IPS-20b (cell line): ENCODE results near the gene TRPV2.

ENCODE experiments used
- H3K27ac ChIP-seq: one replicate; pipeline ENCODE4 v1.5.1; 2013; ENCODE audit warnings: low read length
- H3K27me3 ChIP-seq: 2 replicates; pipeline ENCODE4 v1.6.1; 2013; ENCODE audit warnings: mild to moderate bottlenecking, low read length, inconsistent platforms; ENCODE audit not compliant: insufficient read depth
- H3K36me3 ChIP-seq: 2 replicates; pipeline ENCODE4 v1.6.1; 2013; ENCODE audit warnings: low read depth, mild to moderate bottlenecking, inconsistent platforms, low read length, moderate library complexity; ENCODE audit not compliant: insufficient read depth
- H3K4me1 ChIP-seq: 2 replicates; pipeline ENCODE4 v1.6.1; 2013; ENCODE audit warnings: mild to moderate bottlenecking, control low read depth, inconsistent platforms, low read length, moderate library complexity; ENCODE audit not compliant: insufficient read depth
- H3K4me3 ChIP-seq: 2 replicates; pipeline ENCODE4 v1.5.1; 2013; ENCODE audit warnings: mild to moderate bottlenecking, low read length, inconsistent platforms
- H3K9ac ChIP-seq: 2 replicates; pipeline ENCODE4 v1.6.1; 2013; ENCODE audit warnings: low read depth, mild to moderate bottlenecking, inconsistent platforms, low read length, moderate library complexity
- H3K9me3 ChIP-seq: 2 replicates; pipeline ENCODE4 v1.6.1; 2013; ENCODE audit warnings: mild to moderate bottlenecking, low read depth, low read length, inconsistent platforms; ENCODE audit not compliant: insufficient read depth

Gene TRPV2

DNA sequence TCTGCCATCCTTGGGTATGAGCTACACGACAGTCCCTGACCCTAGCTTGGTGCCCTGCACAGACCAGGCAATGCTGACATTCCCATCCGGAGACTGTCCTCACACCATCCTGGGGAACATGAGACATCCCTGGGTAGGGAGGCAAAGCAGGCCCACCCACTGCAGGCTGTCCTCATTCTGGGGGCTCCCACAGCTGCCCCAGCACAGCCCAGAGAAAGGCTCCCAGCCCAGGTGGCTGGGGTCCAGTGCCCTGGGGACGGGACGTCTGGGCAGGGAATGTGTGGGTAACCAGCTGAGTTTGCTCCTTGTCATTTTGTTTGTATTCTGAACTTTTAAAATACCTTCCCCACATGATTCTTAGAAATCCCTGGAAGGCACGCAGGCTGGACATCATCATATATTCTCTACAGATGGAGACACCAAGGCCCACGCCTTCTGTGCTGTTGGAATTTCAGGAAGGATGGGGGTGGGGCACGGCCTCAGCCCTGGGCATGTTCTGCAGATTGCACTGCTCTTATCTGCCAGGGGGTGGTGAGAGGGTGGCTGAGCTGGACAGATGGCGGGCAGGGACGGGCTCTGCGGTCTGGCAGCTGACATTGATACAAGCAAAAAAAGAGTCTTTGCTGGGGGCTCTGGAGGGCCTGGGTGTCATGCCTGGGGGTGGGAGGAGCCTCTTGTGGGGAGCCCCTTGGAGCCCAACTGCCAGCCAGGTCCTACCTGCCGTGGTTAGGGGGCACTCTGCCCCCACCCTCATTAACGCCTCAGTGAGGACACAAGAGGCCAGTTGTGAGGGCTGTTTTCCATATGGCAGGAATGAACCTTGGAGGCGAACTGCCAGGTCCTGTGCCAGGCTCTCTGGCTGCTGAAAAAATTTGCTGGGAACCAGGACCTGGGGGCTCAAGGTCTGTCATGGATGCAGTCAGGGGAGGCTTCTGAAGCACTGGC is 48.3 kb downstream of the TRPV2 start:
- no peak overlapping the region for H3K4me3 ChIP-seq
- peaks cover 6% of the 10 kb centered on the region for H3K36me3 ChIP-seq
- H3K9ac ChIP-seq, result no peak overlapping the region
- no peak overlapping the region for H3K27ac ChIP-seq
- H3K27me3 ChIP-seq, result no peaks in the 10 kb centered on the region
- peaks cover 9% of the 10 kb centered on the region; the same call in 1 of the 2 replicates for H3K4me1 ChIP-seq
- no peaks in the 10 kb centered on the region for H3K9me3 ChIP-seq

DNA sequence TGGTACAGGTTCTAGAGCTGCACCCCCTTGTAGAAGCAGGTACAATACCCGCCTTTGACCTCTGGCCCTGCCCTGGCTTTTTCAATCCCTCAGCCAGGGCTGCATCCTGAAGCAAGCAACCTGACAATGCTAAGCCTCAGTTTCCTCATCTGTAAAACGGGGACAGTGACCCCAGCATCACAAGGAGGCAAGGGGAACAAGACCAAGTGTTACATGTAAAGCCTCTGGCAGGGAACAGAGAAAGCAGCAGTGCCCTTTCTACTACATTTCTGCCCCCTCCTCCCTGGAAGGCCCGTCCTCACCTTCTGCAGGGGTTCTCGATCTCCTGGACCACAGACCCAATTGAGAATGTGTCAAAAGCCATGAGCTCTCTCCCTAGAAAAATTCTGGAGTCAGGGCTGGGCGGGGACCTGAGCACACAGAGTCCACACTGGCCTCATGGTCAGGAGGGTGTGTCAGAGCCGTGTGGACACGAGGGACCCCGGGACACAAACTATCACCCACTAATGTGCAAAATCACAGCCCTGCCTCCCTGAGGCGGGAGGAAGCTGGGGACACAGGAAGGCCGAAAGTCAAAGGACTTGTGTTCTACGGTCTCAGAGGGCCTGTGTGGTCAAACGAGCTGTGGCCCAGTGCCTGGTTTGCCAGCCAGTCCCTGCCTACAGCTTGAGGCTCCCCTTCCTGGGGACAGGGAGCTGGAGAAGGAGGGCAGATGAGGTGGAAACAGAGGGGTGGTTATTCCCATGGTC is 49.1 kb downstream of the TRPV2 start:
- no peak overlapping the region for H3K27ac ChIP-seq
- H3K27me3 ChIP-seq, result no peaks in the 10 kb centered on the region
- H3K4me3 ChIP-seq, result no peak overlapping the region
- H3K36me3 ChIP-seq, result peaks cover 6% of the 10 kb centered on the region
- H3K9ac ChIP-seq, result no peak overlapping the region
- no peaks in the 10 kb centered on the region for H3K9me3 ChIP-seq
- H3K4me1 ChIP-seq, result peaks cover 9% of the 10 kb centered on the region; the same call in 1 of the 2 replicates

DNA sequence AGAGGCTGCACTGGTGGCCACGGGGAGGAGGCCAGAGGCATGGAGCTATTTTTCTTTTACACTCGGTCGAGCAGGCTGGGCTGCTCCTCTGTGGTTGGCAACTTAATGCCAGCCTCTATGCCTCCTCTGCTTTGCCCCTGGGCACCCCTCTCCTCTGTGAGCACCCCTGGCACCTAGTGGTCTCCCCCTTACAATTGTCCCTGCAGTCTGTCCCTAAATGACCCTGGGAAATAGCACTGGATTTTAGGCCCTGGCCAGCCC is 49.6 kb downstream of the TRPV2 start:
- H3K36me3 ChIP-seq, result peaks cover 6% of the 10 kb centered on the region
- H3K9ac ChIP-seq, result no peak overlapping the region

DNA sequence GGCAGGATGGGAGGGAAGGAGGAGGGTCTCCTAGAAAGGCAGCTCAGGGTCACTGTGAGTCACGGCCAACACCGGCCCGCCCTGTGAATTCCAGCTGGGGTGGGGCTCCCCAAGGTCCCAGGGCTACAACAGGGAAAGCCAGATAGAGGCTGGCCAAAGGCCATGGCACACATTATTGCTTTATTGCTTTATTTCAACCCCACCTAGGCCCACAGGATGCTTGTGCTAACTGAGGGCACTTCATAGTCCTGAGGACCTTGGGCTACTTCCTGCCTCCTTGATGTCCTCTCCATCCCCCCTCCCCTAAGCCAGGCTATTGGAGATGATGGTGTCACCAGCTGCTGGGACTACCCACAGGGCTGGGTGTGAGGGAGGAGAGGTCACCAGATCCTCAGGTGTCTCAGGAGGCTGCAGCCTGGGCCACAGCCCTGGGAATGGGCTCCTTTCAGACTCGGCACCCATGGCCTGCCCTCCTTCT is 50.5 kb downstream of the TRPV2 start:
- Histone ChIP-seq H3K9me3 (no peaks in the 10 kb centered on the region), H3K27me3 (no peaks in the 10 kb centered on the region), H3K4me1 (no peaks in the 10 kb centered on the region; the same call in 1 of the 2 replicates), H3K4me3 (no peak overlapping the region), H3K9ac (no peak overlapping the region), H3K27ac (no peak overlapping the region), H3K36me3 (peaks cover 4% of the 10 kb centered on the region)

More for the DNA sequence above, 49.6 kb downstream of the TRPV2 start:
- Histone ChIP-seq H3K27me3 (no peaks in the 10 kb centered on the region), H3K9me3 (no peaks in the 10 kb centered on the region), H3K4me1 (peaks cover 4% of the 10 kb centered on the region; the same call in 1 of the 2 replicates), H3K27ac (no peak overlapping the region), H3K4me3 (no peak overlapping the region)

DNA sequence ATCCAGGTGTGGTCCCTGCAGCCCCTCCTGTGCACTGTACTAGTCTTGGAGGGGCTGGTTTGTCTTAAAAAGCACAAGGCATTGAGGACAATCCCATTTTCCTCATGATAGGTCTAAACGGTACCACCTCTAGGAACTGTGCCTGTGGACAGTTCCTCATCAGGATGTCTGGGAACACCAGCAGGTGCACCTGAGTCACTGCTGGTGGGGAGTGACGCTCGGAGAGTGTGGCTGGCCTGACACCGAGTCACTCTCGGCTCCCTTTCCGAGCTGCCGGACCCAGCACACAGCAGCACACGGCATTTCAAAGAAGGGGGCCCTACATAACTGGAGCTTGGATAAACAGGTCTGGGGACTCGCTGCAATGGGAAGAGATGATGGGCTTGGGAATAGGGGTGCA is 51.0 kb downstream of the TRPV2 start:
- H3K27me3 ChIP-seq, result no peaks in the 10 kb centered on the region
- H3K4me1 ChIP-seq, result no peaks in the 10 kb centered on the region; the same call in 1 of the 2 replicates
- H3K9me3 ChIP-seq, result no peaks in the 10 kb centered on the region
- H3K27ac ChIP-seq, result no peak overlapping the region
- H3K9ac ChIP-seq, result no peak overlapping the region
- no peak overlapping the region for H3K4me3 ChIP-seq
- no peaks in the 10 kb centered on the region for H3K36me3 ChIP-seq

DNA sequence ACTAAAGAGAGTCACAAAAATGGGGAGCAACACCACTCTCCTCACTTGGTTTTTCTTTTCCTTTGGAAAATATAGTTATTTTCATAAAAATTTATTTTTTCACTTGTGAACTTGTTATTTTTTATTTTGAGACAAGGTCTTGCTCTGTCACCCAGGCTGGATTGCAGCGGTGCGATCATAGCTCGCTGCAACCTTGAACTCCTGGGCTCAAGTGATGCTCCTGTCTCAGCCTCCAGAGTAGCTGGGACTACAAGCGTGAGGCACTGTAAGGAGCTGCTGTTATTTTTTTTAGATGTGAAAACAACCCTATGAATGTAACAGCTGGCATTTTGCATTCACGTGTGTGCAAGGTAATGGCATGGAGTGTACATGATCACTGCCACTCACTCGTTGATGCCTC is 51.7 kb downstream of the TRPV2 start:
- Histone ChIP-seq H3K36me3 (no peaks in the 10 kb centered on the region), H3K27ac (no peak overlapping the region), H3K4me3 (no peak overlapping the region), H3K27me3 (no peaks in the 10 kb centered on the region), H3K9ac (no peak overlapping the region), H3K9me3 (no peaks in the 10 kb centered on the region), H3K4me1 (no peaks in the 10 kb centered on the region; the same call in 1 of the 2 replicates)

DNA sequence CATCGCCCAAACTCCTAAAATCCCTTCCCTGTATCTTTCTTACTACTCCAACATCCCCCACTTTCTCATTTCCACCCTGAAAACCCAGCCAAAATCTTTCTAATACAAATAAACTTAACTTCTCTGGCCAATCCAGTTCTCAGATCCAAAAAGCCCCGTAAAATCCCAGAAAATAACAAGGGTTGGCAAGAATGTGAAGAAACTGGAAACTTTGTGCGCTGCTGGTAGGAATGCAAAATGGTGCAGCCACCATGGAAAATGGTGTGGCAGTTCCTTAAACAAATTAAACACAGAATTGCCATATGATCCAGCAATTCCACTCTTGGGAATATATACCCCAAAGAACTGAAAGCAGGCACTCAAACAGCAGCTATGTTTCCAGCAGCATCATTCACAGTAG is 52.5 kb downstream of the TRPV2 start:
- H3K4me1 ChIP-seq, result no peaks in the 10 kb centered on the region; the same call in 1 of the 2 replicates
- H3K4me3 ChIP-seq, result no peak overlapping the region

DNA sequence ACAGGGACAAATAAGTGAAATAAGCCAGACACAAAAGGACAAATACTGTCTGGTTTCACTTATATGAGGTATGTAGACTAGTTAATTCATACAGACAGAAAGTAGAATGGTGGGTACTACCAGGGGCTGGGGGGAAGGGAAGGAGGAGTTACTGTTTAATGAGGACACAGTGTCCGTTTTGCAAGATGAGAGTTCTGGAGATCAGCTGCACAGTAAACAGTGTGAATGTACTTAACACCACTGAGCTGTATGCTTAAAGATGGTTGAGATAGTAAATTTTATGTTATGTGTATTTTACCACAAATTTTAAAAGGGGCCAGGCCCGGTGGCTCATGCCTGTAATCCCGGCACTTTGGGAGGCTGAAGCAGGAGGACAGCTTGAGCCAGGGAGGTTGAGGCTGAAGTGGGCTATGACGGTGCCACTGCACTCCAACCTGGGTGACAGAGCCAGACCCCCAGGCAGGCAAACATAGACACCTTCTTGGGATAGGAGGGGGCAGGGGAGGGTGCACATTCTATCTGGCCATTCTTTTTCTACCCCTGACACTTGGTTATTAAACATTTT is 53.1 kb downstream of the TRPV2 start:
- Histone ChIP-seq H3K4me3 (no peak overlapping the region), H3K27ac (no peak overlapping the region), H3K27me3 (no peaks in the 10 kb centered on the region), H3K9me3 (no peaks in the 10 kb centered on the region), H3K36me3 (no peaks in the 10 kb centered on the region), H3K9ac (no peak overlapping the region), H3K4me1 (no peaks in the 10 kb centered on the region; the same call in 1 of the 2 replicates)

More for the DNA sequence above, 52.5 kb downstream of the TRPV2 start:
- Histone ChIP-seq H3K9me3 (no peaks in the 10 kb centered on the region), H3K36me3 (no peaks in the 10 kb centered on the region), H3K27ac (no peak overlapping the region), H3K27me3 (no peaks in the 10 kb centered on the region), H3K9ac (no peak overlapping the region)

DNA sequence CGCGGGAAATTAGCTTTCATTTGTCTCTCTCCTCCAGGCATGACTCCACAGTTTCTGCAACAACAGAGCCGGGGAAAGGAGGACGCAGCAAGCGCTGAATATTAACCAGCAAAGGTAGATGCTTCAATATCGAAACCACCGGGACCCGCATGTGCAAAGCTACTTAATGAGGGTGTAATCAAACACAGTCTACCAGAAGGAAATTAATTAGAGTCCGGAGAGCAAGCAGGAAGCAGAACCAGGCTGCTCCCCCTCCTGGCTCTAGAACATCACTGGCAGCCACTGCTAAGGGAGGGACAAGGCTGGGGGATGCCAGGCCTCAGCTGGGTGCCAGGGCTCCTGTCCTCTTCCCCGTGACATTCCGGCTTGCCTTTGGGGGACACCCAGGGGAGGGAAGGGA is 54.9 kb downstream of the TRPV2 start:
- H3K4me1 ChIP-seq, result no peaks in the 10 kb centered on the region
- H3K36me3 ChIP-seq, result no peaks in the 10 kb centered on the region
- no peak overlapping the region for H3K9ac ChIP-seq
- H3K4me3 ChIP-seq, result no peak overlapping the region
- no peak overlapping the region for H3K27ac ChIP-seq
- H3K27me3 ChIP-seq, result no peaks in the 10 kb centered on the region
- H3K9me3 ChIP-seq, result no peaks in the 10 kb centered on the region

DNA sequence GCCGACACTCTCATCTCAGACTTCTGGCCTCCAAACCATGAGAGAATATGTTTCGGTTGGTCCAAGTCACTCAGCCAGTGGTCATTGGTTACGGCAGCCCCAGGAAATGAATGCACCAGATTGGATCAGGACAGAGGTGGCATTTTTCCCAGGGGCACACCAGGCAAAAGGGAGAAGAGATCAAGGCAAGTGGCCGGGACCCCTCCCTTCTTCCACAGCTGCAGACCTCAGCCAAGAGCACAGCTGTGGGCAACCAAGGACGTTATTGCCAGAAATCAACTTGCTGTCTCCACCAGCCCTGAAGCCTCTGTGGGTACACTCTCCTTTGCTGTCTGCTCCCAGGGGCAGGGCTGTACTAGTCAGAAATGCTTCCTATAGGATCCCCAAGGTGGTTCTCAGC is 55.9 kb downstream of the TRPV2 start:
- no peaks in the 10 kb centered on the region for H3K4me1 ChIP-seq
- no peaks in the 10 kb centered on the region for H3K36me3 ChIP-seq
- no peak overlapping the region for H3K27ac ChIP-seq
- no peaks in the 10 kb centered on the region for H3K27me3 ChIP-seq
- H3K9ac ChIP-seq, result no peak overlapping the region
- no peaks in the 10 kb centered on the region for H3K9me3 ChIP-seq
- H3K4me3 ChIP-seq, result no peak overlapping the region

DNA sequence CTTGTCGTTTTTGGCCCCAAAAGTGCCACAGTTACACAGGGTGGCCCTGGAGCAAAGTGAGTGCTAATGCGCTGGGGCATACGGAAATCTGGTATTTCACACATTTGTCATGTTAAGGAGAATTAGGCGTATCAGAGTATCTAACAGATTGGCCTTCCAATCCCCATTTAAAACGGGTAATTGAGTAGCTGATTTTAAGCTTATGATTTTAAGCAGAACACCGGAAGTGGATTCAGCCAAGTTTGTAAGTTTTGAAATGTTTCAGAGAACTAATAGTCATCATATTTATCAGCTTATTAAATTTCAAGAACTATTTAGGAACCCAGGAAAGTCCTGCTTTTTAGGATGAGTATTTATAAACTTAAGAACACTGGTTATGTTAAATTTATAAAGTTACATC is 57.2 kb downstream of the TRPV2 start:
- Histone ChIP-seq H3K27ac (no peak overlapping the region), H3K36me3 (no peaks in the 10 kb centered on the region), H3K4me3 (no peak overlapping the region), H3K9me3 (no peaks in the 10 kb centered on the region), H3K4me1 (peaks cover 6% of the 10 kb centered on the region; the same call in 1 of the 2 replicates), H3K27me3 (no peaks in the 10 kb centered on the region), H3K9ac (no peak overlapping the region)
